HG03575 (cell line): ENCODE data around the gene ARVCF.

ENCODE experiments used
- ATAC-seq: cut with Tn5 transposase; IDR thresholded peaks from one replicate; pipeline ENCODE4 v1.9.1; 2021; ENCODE audit not compliant: unreplicated experiment, insufficient number of reproducible peaks, low FRiP score; ENCODE audit errors: extremely low read depth

ARVCF gene

GRCh38 chr22:20004464-20004863 lies 12.2 kb downstream of the ARVCF start:
- no peak for ATAC-seq

- ATAC-seq = no peak
These were observed 13.3 kb downstream of the ARVCF start for GRCh38 chr22:20003304-20003703.

- no peak for ATAC-seq
These were observed 14.0 kb downstream of the ARVCF start for GRCh38 chr22:20002636-20003035.

GRCh38 chr22:20002128-20002527 lies 14.5 kb downstream of the ARVCF start:
- ATAC-seq = no peak

- ATAC-seq = no peak
These were observed 15.5 kb downstream of the ARVCF start for GRCh38 chr22:20001082-20001638.

GRCh38 chr22:20000246-20001081 lies 16.2 kb downstream of the ARVCF start:
- ATAC-seq = no peak

- no peak for ATAC-seq
These were observed 17.4 kb downstream of the ARVCF start for GRCh38 chr22:19998991-19999820.

- ATAC-seq = no peak
These were observed 18.2 kb downstream of the ARVCF start for GRCh38 chr22:19998232-19998951.

GRCh38 chr22:19997561-19998231 lies 18.9 kb downstream of the ARVCF start:
- ATAC-seq = no peak

- no peak for ATAC-seq
These were observed 19.8 kb downstream of the ARVCF start for GRCh38 chr22:19996694-19997384.

- ATAC-seq = no peak
These were observed 20.8 kb downstream of the ARVCF start for GRCh38 chr22:19995611-19996339.

- no peak for ATAC-seq
These were observed 21.6 kb downstream of the ARVCF start for GRCh38 chr22:19994851-19995610.

- ATAC-seq = no peak
These were observed 22.7 kb downstream of the ARVCF start for GRCh38 chr22:19993926-19994325.

- ATAC-seq = no peak
These were observed 23.7 kb downstream of the ARVCF start for GRCh38 chr22:19992921-19993355.

GRCh38 chr22:19992481-19992911 lies 24.1 kb downstream of the ARVCF start:
- no peak for ATAC-seq

- no peak for ATAC-seq
These were observed 24.8 kb downstream of the ARVCF start for GRCh38 chr22:19991645-19992451.
